Endodermal cell (in vitro differentiated cells): Measurements from ENCODE around the gene ARID5B. TPM values are rescaled to one million over a fixed set of nuclear protein-coding genes. Genes with fewer than 3 reads are reported as not detected.

ENCODE experiments used
- DNase-seq: peaks from one replicate; pipeline ENCODE4 v3.0.0-alpha.2; 2017
- H3K27ac ChIP-seq: 2 replicates; pipeline ENCODE4 v1.5.1; 2013; ENCODE audit warnings: mild to moderate bottlenecking, low read depth, low read length, moderate library complexity
- H3K27me3 ChIP-seq: 2 replicates; pipeline ENCODE4 v1.6.1; 2013; ENCODE audit warnings: mild to moderate bottlenecking, low read length, moderate library complexity; ENCODE audit not compliant: insufficient read depth, control insufficient read depth, poor library complexity, severe bottlenecking
- H3K36me3 ChIP-seq: 2 replicates; pipeline ENCODE4 v1.7.0; 2013; ENCODE audit warnings: mild to moderate bottlenecking, low read length, moderate library complexity; ENCODE audit not compliant: control insufficient read depth, insufficient read depth
- H3K4me1 ChIP-seq: one replicate; pipeline ENCODE4 v1.7.0; 2013; ENCODE audit warnings: low read length; ENCODE audit not compliant: control insufficient read depth, insufficient read depth
- H3K4me3 ChIP-seq: 2 replicates; pipeline ENCODE4 v1.5.1; 2013; ENCODE audit warnings: mild to moderate bottlenecking, low read length, moderate library complexity
- H3K9ac ChIP-seq: 2 replicates; pipeline ENCODE4 v1.6.1; 2013; ENCODE audit warnings: mild to moderate bottlenecking, low read length, moderate library complexity; ENCODE audit not compliant: poor library complexity, severe bottlenecking; ENCODE audit errors: extremely low read depth
- H3K9me3 ChIP-seq: 2 replicates; pipeline ENCODE4 v1.6.1; 2013; ENCODE audit warnings: mild to moderate bottlenecking, low read length, moderate library complexity; ENCODE audit not compliant: control insufficient read depth
- H3K27ac Mint-ChIP-seq: 2 replicates; pipeline ENCODE4 v1.8.0; 2020; ENCODE audit warnings: mixed read lengths
- H3K27me3 Mint-ChIP-seq: 2 replicates; pipeline ENCODE4 v1.8.0; 2021; ENCODE audit warnings: mild to moderate bottlenecking, mixed read lengths; ENCODE audit not compliant: insufficient read depth
- H3K36me3 Mint-ChIP-seq: 2 replicates; pipeline ENCODE4 v1.8.0; 2020; ENCODE audit warnings: low read depth, mixed read lengths
- H3K4me1 Mint-ChIP-seq: 2 replicates; pipeline ENCODE4 v1.8.0; 2020; ENCODE audit warnings: mixed read lengths
- H3K4me3 Mint-ChIP-seq: 2 replicates; pipeline ENCODE4 v1.8.0; 2020; ENCODE audit warnings: mild to moderate bottlenecking, moderate library complexity, mixed read lengths
- H3K9me3 Mint-ChIP-seq: 2 replicates; pipeline ENCODE4 v1.8.0; 2020; ENCODE audit warnings: mild to moderate bottlenecking, mixed read lengths
- WGBS, 2 experiments: methylation state at CpG; one replicate each; pipeline versions ENCODE4 v1.1.5 to v1.1.7; 2013; ENCODE audit warnings: missing lambda C conversion rate in 2 of 2, mixed read lengths in 1 of 2; ENCODE audit not compliant: insufficient coverage in 1 of 2, insufficient read length in 1 of 2; 5-methylcytosine and 5-hydroxymethylcytosine counted together
- total RNA-seq, 2 donors: library from RNA; stranded (reverse); fragmentation: NEBNext Ultra II Directional in 1 of 2; extraction: Animal tissue kit (Norgen Biotek cat#: 25700) in 1 of 2; gene quantifications; 2 replicates in 1 of 2; 3 replicates in 1 of 2; pipeline ENCODE4 v1.2.1, GENCODE V29; 2021
- TF ChIP-seq, protein P1 (sequence below): fragments of 200-600 bp; sonication (generic); conservative IDR thresholded peaks from 2 replicates; pipeline ENCODE4 v1.5.0; 2021; ENCODE audit warnings: antibody characterized with exemption, mild to moderate bottlenecking

The ARID5B gene
- total RNA-seq, 2 donors from 2014 or later: 1.2 to 1.8 TPM

DNA sequence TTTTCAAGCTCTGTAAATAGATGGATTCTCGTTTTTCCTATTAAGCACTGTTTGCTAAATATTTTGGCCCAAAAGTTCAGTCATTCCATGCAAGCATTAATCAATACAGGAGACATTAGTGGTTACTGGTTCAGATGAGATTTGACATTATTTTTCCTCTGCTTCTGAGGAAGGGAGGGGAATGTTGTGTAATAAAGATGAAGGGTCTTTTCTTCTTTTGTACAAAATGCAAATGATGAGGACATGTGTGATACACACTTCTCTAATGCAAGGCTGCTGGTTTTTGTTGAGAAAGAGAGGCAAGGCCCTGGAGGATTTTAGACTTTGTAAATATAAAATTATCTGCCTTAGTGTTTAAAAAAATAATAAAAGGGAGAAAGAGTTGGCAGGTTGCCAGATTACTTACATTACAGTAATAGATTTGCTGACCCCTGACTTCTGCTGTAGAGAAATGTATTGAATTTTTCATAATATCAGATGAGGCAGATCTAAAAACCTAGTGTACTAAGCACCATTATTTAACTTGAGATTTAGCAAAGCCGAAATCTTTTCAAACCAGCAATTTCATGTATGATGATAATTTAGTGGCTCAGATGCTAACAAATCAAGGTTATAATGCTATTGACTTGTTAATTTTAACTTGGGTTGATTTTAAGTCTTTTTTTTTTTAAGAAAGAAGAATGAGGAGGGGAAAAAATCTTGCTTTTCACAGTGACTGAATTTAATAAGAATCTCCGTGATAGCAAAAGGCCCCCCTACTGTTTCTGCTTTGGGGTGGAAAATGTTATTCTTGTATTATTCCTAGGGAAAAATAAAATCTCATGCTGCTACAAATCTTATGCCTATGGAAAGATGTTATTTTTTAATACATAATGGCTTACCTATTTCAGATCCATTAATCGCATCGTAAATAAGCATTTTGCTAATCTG lies 180.1 kb downstream of the ARID5B start:
- WGBS, 2 experiments: 50 to 75% methylated on average over 2 to 5 of the region's 5 CpGs
- H3K27ac Mint-ChIP-seq: no peak overlapping the region
- H3K27me3 Mint-ChIP-seq: no peaks in the 10 kb centered on the region
- TF ChIP-seq, protein P1, sequence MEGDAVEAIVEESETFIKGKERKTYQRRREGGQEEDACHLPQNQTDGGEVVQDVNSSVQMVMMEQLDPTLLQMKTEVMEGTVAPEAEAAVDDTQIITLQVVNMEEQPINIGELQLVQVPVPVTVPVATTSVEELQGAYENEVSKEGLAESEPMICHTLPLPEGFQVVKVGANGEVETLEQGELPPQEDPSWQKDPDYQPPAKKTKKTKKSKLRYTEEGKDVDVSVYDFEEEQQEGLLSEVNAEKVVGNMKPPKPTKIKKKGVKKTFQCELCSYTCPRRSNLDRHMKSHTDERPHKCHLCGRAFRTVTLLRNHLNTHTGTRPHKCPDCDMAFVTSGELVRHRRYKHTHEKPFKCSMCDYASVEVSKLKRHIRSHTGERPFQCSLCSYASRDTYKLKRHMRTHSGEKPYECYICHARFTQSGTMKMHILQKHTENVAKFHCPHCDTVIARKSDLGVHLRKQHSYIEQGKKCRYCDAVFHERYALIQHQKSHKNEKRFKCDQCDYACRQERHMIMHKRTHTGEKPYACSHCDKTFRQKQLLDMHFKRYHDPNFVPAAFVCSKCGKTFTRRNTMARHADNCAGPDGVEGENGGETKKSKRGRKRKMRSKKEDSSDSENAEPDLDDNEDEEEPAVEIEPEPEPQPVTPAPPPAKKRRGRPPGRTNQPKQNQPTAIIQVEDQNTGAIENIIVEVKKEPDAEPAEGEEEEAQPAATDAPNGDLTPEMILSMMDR: no peak
- peaks cover 5% of the 10 kb centered on the region for H3K36me3 Mint-ChIP-seq
- Histone ChIP-seq H3K9me3 (no peaks in the 10 kb centered on the region), H3K4me3 (no peak overlapping the region), H3K9ac (no peak overlapping the region), H3K36me3 (no peaks in the 10 kb centered on the region), H3K4me1 (no peaks in the 10 kb centered on the region), H3K27me3 (no peaks in the 10 kb centered on the region), H3K27ac (peak overlapping the region; percentile 27)
- DNase-seq: no peak
- no peak overlapping the region for H3K4me3 Mint-ChIP-seq
- no peaks in the 10 kb centered on the region for H3K9me3 Mint-ChIP-seq
- H3K4me1 Mint-ChIP-seq: no peaks in the 10 kb centered on the region

DNA sequence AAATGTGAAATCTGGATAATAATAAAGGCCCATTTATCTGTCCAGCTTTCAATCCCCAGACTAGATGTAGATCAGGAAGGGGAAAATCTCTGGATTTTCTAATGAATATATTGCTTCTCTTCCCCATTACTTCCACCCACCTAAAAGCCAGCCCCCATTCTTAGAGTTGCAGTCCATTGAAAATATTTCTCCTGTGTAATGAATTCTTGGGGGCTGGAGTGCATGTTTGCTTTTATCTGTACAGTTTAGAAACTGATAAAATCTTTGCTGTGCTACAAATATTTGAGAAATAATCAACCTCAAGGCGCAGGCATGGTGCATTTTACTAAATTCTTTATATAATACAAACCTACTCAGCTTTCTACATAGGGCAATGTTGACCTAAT lies 180.8 kb downstream of the ARID5B start:
- TF ChIP-seq, protein P1: no peak
- Histone ChIP-seq H3K9ac (no peak overlapping the region), H3K27ac (no peak overlapping the region), H3K27me3 (no peaks in the 10 kb centered on the region), H3K9me3 (no peaks in the 10 kb centered on the region), H3K4me1 (no peaks in the 10 kb centered on the region), H3K4me3 (no peak overlapping the region), H3K36me3 (no peaks in the 10 kb centered on the region)
- H3K27ac Mint-ChIP-seq: no peak overlapping the region
- H3K27me3 Mint-ChIP-seq: no peaks in the 10 kb centered on the region
- no peaks in the 10 kb centered on the region for H3K9me3 Mint-ChIP-seq
- H3K36me3 Mint-ChIP-seq: peaks cover 7% of the 10 kb centered on the region
- no peak overlapping the region for H3K4me3 Mint-ChIP-seq
- no peak for DNase-seq
- no peaks in the 10 kb centered on the region for H3K4me1 Mint-ChIP-seq
- 86 to 90% methylated on average over 1 of the region's 1 CpG for WGBS, 2 experiments

DNA sequence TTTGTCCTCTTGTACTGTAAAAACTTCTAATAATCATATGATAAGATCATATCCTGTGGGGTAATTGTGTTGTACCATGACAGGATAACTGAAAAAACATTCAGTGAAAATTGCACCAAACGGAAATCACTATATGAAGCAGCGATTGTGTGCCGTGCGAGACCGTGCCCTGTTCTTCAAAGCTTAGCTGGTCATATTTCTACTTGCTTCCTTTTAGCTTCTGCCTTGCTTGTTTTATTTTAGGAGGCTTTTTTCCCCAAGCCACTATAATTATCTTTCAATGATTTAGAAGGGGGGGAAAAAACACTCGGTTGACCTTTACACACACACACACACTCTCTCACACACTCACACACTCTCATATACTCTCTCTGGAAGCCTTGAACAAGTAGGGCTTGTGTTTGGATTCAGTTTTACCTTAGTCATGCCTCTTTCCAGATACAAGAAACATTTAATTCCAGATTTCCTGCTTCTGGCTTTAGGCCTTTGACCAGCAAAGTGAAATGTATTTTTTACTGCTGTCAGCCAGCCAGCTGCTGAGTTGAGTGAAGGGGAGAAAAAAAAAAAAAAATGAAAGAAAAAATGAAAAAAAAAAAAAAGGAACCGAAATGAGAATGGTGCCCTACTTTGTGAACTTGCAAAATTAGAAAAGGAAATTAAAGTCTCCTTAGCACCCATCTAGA lies 181.4 kb downstream of the ARID5B start:
- Mint-ChIP-seq H3K4me3 (no peak overlapping the region), H3K27me3 (no peaks in the 10 kb centered on the region), H3K27ac (no peak overlapping the region), H3K36me3 (peaks cover 7% of the 10 kb centered on the region), H3K9me3 (no peaks in the 10 kb centered on the region), H3K4me1 (no peaks in the 10 kb centered on the region)
- no peak overlapping the region for H3K4me3 ChIP-seq
- no peaks in the 10 kb centered on the region for H3K36me3 ChIP-seq
- TF ChIP-seq, protein P1: no peak
- H3K27ac ChIP-seq: peak overlapping the region; percentile 27
- H3K9me3 ChIP-seq: no peaks in the 10 kb centered on the region
- no peak overlapping the region for H3K9ac ChIP-seq
- no peak for DNase-seq
- H3K27me3 ChIP-seq: no peaks in the 10 kb centered on the region
- WGBS, 2 experiments: 93% methylated on average over 7 of the region's 7 CpGs; no CpG with 5 or more reads in 1 of the 2 experiments
- no peaks in the 10 kb centered on the region for H3K4me1 ChIP-seq
